ENCODE data around the gene SNX27.

GRCh38 chr1:151718011-151718431 is 106.2 kb downstream of the SNX27 start:
- no peak for TF ChIP-seq CTCF (IDR thresholded peaks at IDR 0.05)
- TF ChIP-seq POLR2A (IDR thresholded peaks at IDR 0.05), result no peak

All from testis (tissue), 2 donors.